ENCODE results near the gene AFDN. TPM values are rescaled to one million over a fixed set of nuclear protein-coding genes. Genes with fewer than 3 reads are reported as not detected.

Gene AFDN
- total and polyA plus RNA-seq, 4 donors = 93.3 to 188 (median 117) TPM

DNA sequence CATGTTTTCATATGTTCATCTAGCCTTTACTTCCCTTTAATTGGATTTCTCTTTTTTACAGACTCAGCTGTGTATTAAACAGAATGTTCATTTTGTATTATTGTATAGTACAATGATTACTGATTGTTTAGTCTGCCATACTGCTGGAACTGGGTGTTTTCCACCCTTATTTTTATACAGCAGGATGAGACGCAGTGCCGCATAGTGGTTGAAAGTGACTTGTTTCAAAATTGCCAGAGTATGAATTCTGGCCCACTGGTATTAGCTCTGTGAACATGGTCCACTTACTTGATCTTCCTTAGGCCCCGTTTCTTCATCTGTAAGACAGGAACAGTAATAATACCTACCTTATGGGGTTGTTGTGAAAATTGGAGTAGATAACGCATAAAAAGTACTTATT lies 22.1 kb downstream of the AFDN start:
- WGBS (ENCODE audit: insufficient coverage) = no CpG with 5 or more reads among the region's 4 CpGs
- Histone ChIP-seq H3K4me3 (ENCODE audit: low read depth, low read length) (no peak overlapping the region), H3K27me3 (ENCODE audit: control insufficient read depth, insufficient read depth, low read length) (no peaks in the 10 kb centered on the region), H3K27ac (ENCODE audit: low read depth, low read length) (no peak overlapping the region), H3K36me3 (ENCODE audit: control insufficient read depth, insufficient read depth, low read length) (no peaks in the 10 kb centered on the region), H3K4me1 (ENCODE audit: control insufficient read depth, insufficient read depth, low read length) (no peaks in the 10 kb centered on the region), H3K9me3 (ENCODE audit: control insufficient read depth, insufficient read depth, low read length) (no peaks in the 10 kb centered on the region)
- no peak for DNase-seq (ENCODE audit: low read depth in 4 of 6, low spot score in 6 of 6)

DNA sequence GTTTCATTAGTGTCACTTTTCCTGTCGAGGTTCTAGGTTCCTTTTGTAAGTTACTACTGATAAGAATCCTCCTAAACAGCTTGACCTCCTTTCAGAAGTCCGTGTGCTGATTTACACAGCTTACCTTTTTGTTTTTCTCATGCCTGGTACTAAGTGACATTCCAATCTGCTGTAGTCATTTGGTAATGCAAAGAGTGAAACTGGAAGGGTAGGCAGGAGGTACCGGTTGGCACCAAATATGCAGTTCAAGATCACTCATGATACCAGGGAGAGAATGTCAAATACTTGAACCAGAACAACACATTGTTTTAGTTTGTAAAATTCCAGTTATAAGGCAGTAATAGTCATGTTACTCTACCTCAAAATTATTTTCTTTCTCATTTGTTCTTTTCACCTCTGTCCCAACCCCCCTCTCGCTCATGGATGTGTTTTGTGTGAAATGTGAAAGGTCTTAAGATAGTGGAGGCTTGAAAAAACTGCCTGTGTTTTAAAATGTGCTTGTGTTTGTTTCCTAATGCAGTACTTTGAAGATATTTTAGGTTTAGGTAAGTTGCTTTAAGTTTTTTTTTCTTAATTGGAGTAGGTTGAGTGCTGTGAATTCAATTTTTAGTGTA lies 23.2 kb downstream of the AFDN start:
- DNase-seq (ENCODE audit: low read depth in 4 of 6, low spot score in 6 of 6) = no peak
- Histone ChIP-seq H3K4me1 (ENCODE audit: control insufficient read depth, insufficient read depth, low read length) (no peaks in the 10 kb centered on the region), H3K9me3 (ENCODE audit: control insufficient read depth, insufficient read depth, low read length) (no peaks in the 10 kb centered on the region), H3K27me3 (ENCODE audit: control insufficient read depth, insufficient read depth, low read length) (no peaks in the 10 kb centered on the region), H3K36me3 (ENCODE audit: control insufficient read depth, insufficient read depth, low read length) (no peaks in the 10 kb centered on the region), H3K27ac (ENCODE audit: low read depth, low read length) (no peak overlapping the region), H3K4me3 (ENCODE audit: low read depth, low read length) (no peak overlapping the region)
- WGBS (ENCODE audit: insufficient coverage) = no CpG with 5 or more reads among the region's 4 CpGs

DNA sequence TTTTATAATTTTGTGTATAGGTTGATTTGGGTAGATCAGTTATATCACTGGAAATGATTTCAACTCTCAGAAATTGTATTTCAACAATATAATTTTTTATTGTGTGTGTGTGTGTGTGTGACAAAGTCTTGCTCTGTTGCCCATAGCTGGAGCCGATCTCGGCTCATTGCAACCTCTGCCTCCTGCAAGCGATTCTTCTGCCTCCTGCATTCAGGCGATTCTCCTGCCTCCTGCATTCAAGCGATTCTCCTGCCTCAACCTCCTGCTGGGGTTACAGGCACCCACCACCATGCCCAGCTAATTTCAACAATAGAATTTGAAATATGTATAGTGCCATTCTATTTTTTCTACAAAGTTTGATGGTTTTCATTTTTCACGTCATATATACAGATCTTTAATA lies 24.1 kb downstream of the AFDN start:
- no peak overlapping the region for H3K27ac ChIP-seq (ENCODE audit: low read depth, low read length)
- no peaks in the 10 kb centered on the region for H3K27me3 ChIP-seq (ENCODE audit: control insufficient read depth, insufficient read depth, low read length)
- no peaks in the 10 kb centered on the region for H3K36me3 ChIP-seq (ENCODE audit: control insufficient read depth, insufficient read depth, low read length)
- no peak for DNase-seq (ENCODE audit: low read depth in 4 of 6, low spot score in 6 of 6)
- H3K4me1 ChIP-seq (ENCODE audit: control insufficient read depth, insufficient read depth, low read length) = no peaks in the 10 kb centered on the region
- no CpG with 5 or more reads among the region's 6 CpGs for WGBS (ENCODE audit: insufficient coverage)
- no peaks in the 10 kb centered on the region for H3K9me3 ChIP-seq (ENCODE audit: control insufficient read depth, insufficient read depth, low read length)
- H3K4me3 ChIP-seq (ENCODE audit: low read depth, low read length) = no peak overlapping the region

DNA sequence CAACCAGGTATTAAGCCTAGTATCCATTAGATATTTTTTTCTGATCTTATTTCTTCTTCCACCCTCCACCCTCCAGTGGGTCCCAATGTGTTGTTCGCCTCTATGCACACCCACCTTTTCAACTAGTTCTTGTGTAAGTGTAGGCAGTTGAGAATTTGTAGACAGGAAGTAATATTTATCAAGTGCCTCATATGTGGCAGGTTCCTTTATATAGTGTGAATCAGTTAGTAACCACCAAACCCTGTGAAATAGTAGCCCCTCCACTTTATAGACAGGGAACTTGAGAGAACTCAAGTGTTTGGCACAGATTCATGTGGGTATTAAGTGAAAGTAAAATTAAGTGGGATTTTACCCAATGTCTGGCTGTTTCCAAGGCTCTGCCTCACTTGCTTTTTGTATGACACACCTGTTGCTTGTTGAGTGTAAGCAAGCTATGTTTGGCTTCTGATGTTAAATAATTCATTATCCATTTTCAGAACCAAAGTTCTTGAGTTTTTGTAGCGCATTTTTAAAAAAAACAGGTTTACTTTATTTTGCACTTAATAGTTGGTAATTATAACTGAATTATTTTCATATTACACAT lies 24.8 kb downstream of the AFDN start:
- Histone ChIP-seq H3K9me3 (ENCODE audit: control insufficient read depth, insufficient read depth, low read length) (no peaks in the 10 kb centered on the region), H3K27ac (ENCODE audit: low read depth, low read length) (no peak overlapping the region), H3K27me3 (ENCODE audit: control insufficient read depth, insufficient read depth, low read length) (no peaks in the 10 kb centered on the region), H3K36me3 (ENCODE audit: control insufficient read depth, insufficient read depth, low read length) (no peaks in the 10 kb centered on the region), H3K4me3 (ENCODE audit: low read depth, low read length) (no peak overlapping the region), H3K4me1 (ENCODE audit: control insufficient read depth, insufficient read depth, low read length) (no peaks in the 10 kb centered on the region)
- WGBS (ENCODE audit: insufficient coverage) = no CpG with 5 or more reads among the region's 2 CpGs
- DNase-seq (ENCODE audit: low read depth in 4 of 6, low spot score in 6 of 6) = no peak

DNA sequence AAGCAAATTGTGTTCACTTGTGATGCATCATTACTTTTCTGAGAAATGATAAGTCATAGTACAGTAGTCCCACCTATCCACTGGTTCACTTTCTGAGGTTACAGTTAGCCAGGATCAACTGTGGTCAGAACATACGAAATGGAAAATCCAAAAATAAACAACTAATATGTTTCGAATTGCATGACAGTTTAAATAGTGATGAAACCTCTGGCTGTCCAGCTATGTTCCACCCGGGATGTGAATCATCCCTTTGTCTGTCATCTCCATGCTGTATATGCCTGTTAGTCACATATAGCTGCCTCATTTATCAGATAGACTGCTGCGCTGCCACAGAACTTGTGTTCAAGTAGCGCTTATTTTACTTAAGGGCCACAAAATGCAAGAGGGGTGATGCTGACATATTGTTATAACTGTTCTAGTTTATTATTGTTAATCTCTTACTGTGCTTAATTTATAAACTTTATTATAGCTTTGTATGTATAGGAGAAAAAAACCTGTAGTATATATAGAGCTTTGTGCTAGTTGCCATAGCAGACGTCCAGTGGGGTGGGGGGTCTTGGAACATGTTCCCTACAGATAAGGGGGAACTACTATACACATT lies 29.2 kb downstream of the AFDN start:
- no peaks in the 10 kb centered on the region for H3K36me3 ChIP-seq (ENCODE audit: control insufficient read depth, insufficient read depth, low read length)
- H3K27ac ChIP-seq (ENCODE audit: low read depth, low read length) = no peak overlapping the region
- H3K4me1 ChIP-seq (ENCODE audit: control insufficient read depth, insufficient read depth, low read length) = peaks cover 5% of the 10 kb centered on the region
- no peak for DNase-seq (ENCODE audit: low read depth in 4 of 6, low spot score in 6 of 6)
- H3K4me3 ChIP-seq (ENCODE audit: low read depth, low read length) = no peak overlapping the region
- no peaks in the 10 kb centered on the region for H3K27me3 ChIP-seq (ENCODE audit: control insufficient read depth, insufficient read depth, low read length)
- WGBS (ENCODE audit: insufficient coverage) = 64% methylated on average over 1 of the region's 6 CpGs
- H3K9me3 ChIP-seq (ENCODE audit: control insufficient read depth, insufficient read depth, low read length) = no peaks in the 10 kb centered on the region

DNA sequence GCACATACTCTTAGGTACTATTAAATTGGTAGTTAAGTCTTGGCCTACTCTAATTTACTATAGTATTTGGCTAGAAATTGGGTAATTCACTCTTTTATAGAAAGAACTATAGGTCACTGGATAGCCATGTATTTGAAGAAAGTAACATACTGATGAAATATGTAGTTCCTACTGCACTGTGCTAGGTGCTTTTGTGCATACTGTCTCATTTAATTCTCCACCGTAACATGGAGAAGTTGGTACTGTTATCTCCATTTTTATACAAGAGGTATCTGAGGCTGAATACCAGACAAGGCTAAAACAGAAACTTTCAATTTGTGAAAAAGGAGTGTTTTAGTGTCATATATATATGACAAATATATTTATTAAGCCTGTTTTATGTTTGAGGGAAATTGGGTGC lies 29.8 kb downstream of the AFDN start:
- no peaks in the 10 kb centered on the region for H3K9me3 ChIP-seq (ENCODE audit: control insufficient read depth, insufficient read depth, low read length)
- DNase-seq (ENCODE audit: low read depth in 4 of 6, low spot score in 6 of 6) = no peak
- H3K4me1 ChIP-seq (ENCODE audit: control insufficient read depth, insufficient read depth, low read length) = peaks cover 5% of the 10 kb centered on the region
- H3K4me3 ChIP-seq (ENCODE audit: low read depth, low read length) = no peak overlapping the region
- H3K27ac ChIP-seq (ENCODE audit: low read depth, low read length) = no peak overlapping the region
- no peaks in the 10 kb centered on the region for H3K36me3 ChIP-seq (ENCODE audit: control insufficient read depth, insufficient read depth, low read length)
- WGBS (ENCODE audit: insufficient coverage) = no CpG with 5 or more reads among the region's 1 CpG
- no peaks in the 10 kb centered on the region for H3K27me3 ChIP-seq (ENCODE audit: control insufficient read depth, insufficient read depth, low read length)

DNA sequence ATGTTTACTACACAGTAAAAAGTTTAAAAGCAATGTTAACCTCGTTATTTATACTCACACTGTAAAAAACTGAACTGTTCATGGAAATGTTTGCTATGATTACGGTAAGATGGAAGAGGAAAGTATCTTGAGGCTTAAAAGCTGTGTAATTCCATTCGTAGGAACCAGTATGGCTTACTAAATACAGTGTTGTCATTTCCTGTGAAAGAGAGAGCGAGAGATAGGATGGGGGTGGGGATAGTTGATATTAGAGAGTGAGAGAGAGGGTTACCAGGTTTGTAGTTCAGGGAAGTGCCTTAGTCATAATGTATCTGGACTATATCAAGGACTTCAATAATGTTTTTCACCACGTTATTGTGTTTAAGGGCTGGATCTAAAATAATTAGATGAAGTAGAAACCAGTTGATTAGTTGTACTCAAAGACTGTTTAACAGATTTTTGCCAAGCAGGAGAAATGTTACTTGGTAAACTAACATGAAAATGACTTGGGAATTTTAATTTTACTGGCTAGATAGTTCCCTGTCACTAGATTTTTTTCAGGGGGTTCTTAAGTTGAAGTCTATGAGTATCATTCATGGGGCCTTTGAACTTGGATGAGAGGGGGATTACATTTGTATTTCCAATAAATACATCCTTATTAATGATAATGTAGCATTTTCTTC lies 30.4 kb downstream of the AFDN start:
- DNase-seq (ENCODE audit: low read depth in 4 of 6, low spot score in 6 of 6) = no peak
- H3K27me3 ChIP-seq (ENCODE audit: control insufficient read depth, insufficient read depth, low read length) = no peaks in the 10 kb centered on the region
- H3K36me3 ChIP-seq (ENCODE audit: control insufficient read depth, insufficient read depth, low read length) = no peaks in the 10 kb centered on the region
- H3K27ac ChIP-seq (ENCODE audit: low read depth, low read length) = no peak overlapping the region
- no peaks in the 10 kb centered on the region for H3K9me3 ChIP-seq (ENCODE audit: control insufficient read depth, insufficient read depth, low read length)
- H3K4me1 ChIP-seq (ENCODE audit: control insufficient read depth, insufficient read depth, low read length) = peaks cover 7% of the 10 kb centered on the region
- 85% methylated on average over 3 of the region's 5 CpGs for WGBS (ENCODE audit: insufficient coverage)
- no peak overlapping the region for H3K4me3 ChIP-seq (ENCODE audit: low read depth, low read length)

DNA sequence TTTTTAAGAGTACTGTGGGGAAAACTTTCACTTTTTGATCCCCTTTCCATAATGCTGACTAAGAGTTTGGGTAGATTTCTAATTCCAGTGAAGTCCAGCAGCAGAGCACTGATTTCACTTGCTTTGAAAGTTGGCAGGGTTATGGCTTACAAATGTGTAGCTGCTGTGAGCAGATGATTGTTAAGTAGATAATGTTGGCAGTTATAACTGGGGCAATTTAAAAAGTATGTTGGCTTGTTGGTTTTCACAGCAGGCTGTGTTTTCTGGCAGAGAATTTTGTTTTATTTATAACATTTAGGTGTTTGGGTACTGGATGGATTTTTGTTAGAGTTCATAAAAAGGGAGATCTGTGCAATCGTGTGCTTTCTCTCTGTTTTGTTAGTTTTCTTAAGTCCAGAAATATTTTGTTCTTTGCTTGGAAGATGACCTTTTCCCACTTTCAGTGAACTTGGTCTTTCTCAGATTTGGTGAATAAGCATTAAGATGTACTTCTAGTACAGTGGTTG lies 31.4 kb downstream of the AFDN start:
- H3K4me3 ChIP-seq (ENCODE audit: low read depth, low read length) = no peak overlapping the region
- DNase-seq (ENCODE audit: low read depth in 4 of 6, low spot score in 6 of 6) = peak in 4 of 6 donors; percentile 11 to 70 (median 38)
- WGBS (ENCODE audit: insufficient coverage) = 33% methylated on average over 1 of the region's 1 CpG
- no peaks in the 10 kb centered on the region for H3K27me3 ChIP-seq (ENCODE audit: control insufficient read depth, insufficient read depth, low read length)
- peak overlapping the region; percentile 17 for H3K27ac ChIP-seq (ENCODE audit: low read depth, low read length)
- no peaks in the 10 kb centered on the region for H3K9me3 ChIP-seq (ENCODE audit: control insufficient read depth, insufficient read depth, low read length)
- no peaks in the 10 kb centered on the region for H3K36me3 ChIP-seq (ENCODE audit: control insufficient read depth, insufficient read depth, low read length)
- peaks cover 8% of the 10 kb centered on the region for H3K4me1 ChIP-seq (ENCODE audit: control insufficient read depth, insufficient read depth, low read length)

DNA sequence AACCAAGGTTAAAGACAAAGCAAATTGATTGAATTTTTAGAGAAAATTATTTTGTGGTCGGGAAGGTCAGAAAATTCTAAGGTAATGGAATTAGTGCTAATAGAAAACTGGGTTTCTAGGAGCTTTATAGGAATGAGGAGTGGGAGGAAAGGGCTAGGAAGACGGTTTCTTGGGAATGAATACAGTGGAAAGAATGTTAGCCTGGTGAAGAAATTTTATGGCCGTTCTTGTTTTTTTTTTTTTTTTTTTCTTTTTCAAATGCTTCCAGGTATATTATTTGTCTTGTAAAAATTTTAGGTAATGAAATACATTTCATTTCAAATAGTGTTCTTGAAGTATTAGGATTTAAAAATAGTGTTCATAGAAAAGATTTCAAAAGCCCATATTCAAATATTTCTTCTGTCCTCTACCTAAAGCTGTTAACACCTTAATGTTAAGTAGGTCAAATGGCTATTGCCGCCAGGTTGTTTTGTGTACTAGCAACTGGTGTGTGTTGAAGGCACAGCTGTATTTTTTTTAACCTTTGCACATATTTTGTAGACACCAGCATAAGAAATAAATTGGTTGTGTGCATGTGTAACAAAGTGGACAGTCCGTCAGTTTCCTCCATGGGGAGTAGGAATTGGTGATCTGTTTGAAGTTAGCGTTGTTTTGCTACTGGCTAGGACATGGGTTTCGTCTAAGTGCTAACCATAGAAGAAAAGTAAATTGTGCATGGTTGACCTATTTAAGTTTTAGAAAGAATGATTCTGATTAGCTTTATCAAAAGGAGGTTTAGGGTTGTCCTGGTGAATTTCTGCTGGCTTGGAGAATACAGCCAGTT lies 32.3 kb downstream of the AFDN start:
- Histone ChIP-seq H3K9me3 (ENCODE audit: control insufficient read depth, insufficient read depth, low read length) (no peaks in the 10 kb centered on the region), H3K27me3 (ENCODE audit: control insufficient read depth, insufficient read depth, low read length) (no peaks in the 10 kb centered on the region), H3K4me3 (ENCODE audit: low read depth, low read length) (no peak overlapping the region), H3K27ac (ENCODE audit: low read depth, low read length) (peak overlapping the region; percentile 17), H3K4me1 (ENCODE audit: control insufficient read depth, insufficient read depth, low read length) (peaks cover 8% of the 10 kb centered on the region), H3K36me3 (ENCODE audit: control insufficient read depth, insufficient read depth, low read length) (no peaks in the 10 kb centered on the region)
- whole genome bisulfite sequencing (ENCODE audit: insufficient coverage) = 36% methylated on average over 4 of the region's 7 CpGs
- DNase-seq (ENCODE audit: low read depth in 4 of 6, low spot score in 6 of 6) = no peak
